Skeletal muscle cell (primary cell): ENCODE measurements around the gene PRKAG3.

Experiments
- DNase-seq: peaks from one replicate; pipeline ENCODE4 v3.0.0-alpha.2; 2010; ENCODE audit warnings: low read depth
- H3K4me3 ChIP-seq: 2 replicates; pipeline ENCODE4 v1.5.1; 2011; ENCODE audit warnings: low read depth, mild to moderate bottlenecking, control low read depth, low read length, moderate library complexity

The PRKAG3 gene

GRCh38 chr2:218831378-218831990 lies at the start of gene PRKAG3:
Gene PRKAG3, minus strand, starts transcription at chr2:218831803.
- H3K4me3 ChIP-seq = no peak within 1 kb of the TSS
- DNase-seq = no peak

- no peak overlapping the region for H3K4me3 ChIP-seq
- no peak for DNase-seq
Observed at GRCh38 chr2:218880859-218881594, 49.4 kb upstream of the PRKAG3 start.

GRCh38 chr2:218880102-218880858 lies 48.7 kb upstream of the PRKAG3 start, which contains the start of gene WNT10A:
Gene WNT10A, plus strand, starts transcription at chr2:218880852. Its CDS starts 144 bp downstream, at chr2:218880996.
- no peak within 1 kb of the TSS for H3K4me3 ChIP-seq
- no peak for DNase-seq

- no peak for DNase-seq
- no peak overlapping the region for H3K4me3 ChIP-seq
Observed at GRCh38 chr2:218879776-218880101, 48.1 kb upstream of the PRKAG3 start.

- no peak overlapping the region for H3K4me3 ChIP-seq
- DNase-seq = no peak
Observed at GRCh38 chr2:218878926-218879761, 47.5 kb upstream of the PRKAG3 start.

- no peak overlapping the region for H3K4me3 ChIP-seq
- no peak for DNase-seq
Observed at GRCh38 chr2:218878486-218878885, 46.9 kb upstream of the PRKAG3 start.

- no peak for DNase-seq
- no peak overlapping the region for H3K4me3 ChIP-seq
Observed at GRCh38 chr2:218877891-218878290, 46.3 kb upstream of the PRKAG3 start.

GRCh38 chr2:218877331-218877730 lies 45.7 kb upstream of the PRKAG3 start:
- no peak overlapping the region for H3K4me3 ChIP-seq
- DNase-seq = no peak

- DNase-seq = no peak
- H3K4me3 ChIP-seq = no peak overlapping the region
Observed at GRCh38 chr2:218876562-218877219, 45.1 kb upstream of the PRKAG3 start.

- H3K4me3 ChIP-seq = no peak overlapping the region
- no peak for DNase-seq
Observed at GRCh38 chr2:218875692-218876246, 44.2 kb upstream of the PRKAG3 start.

- no peak overlapping the region for H3K4me3 ChIP-seq
- DNase-seq = no peak
Observed at GRCh38 chr2:218873359-218874194, 42.0 kb upstream of the PRKAG3 start.

- no peak overlapping the region for H3K4me3 ChIP-seq
Observed at GRCh38 chr2:218872645-218873358, 41.2 kb upstream of the PRKAG3 start.

GRCh38 chr2:218871345-218872302 lies 40.0 kb upstream of the PRKAG3 start:
- DNase-seq = no peak
- no peak overlapping the region for H3K4me3 ChIP-seq

More at GRCh38 chr2:218872645-218873358, 41.2 kb upstream of the PRKAG3 start:
- DNase-seq = no peak

GRCh38 chr2:218870984-218871344 lies 39.4 kb upstream of the PRKAG3 start:
- DNase-seq = no peak
- H3K4me3 ChIP-seq = no peak overlapping the region

GRCh38 chr2:218869064-218869463 lies 37.5 kb upstream of the PRKAG3 start:
- no peak for DNase-seq
- H3K4me3 ChIP-seq = no peak overlapping the region

- DNase-seq = no peak
- no peak overlapping the region for H3K4me3 ChIP-seq
Observed at GRCh38 chr2:218867900-218868299, 36.3 kb upstream of the PRKAG3 start.
